K562 (cell line): ENCODE measurements around the gene CCDC159. TPM values are rescaled to one million over a fixed set of nuclear protein-coding genes. Genes with fewer than 3 reads are reported as not detected.

Experiments
- CREBBP ChIP-seq: IDR thresholded peaks from one replicate; pipeline ENCODE4 v1.6.1; 2012; ENCODE audit warnings: low read depth, mild to moderate bottlenecking, control low read depth, inconsistent platforms, low read length
- ESRRB ChIP-seq: fragments of 250-450 bp; sonication (Bioruptor Pico); IDR thresholded peaks from 2 replicates; pipeline ENCODE4 v1.5.0; 2020; ENCODE audit warnings: mild to moderate bottlenecking, moderate library complexity, borderline replicate concordance
- KDM1A ChIP-seq, 2 experiments: fragments of 450-650 bp; IDR thresholded peaks; 2 replicates each; pipeline ENCODE4 v1.6.1; 2016; ENCODE audit warnings: mild to moderate bottlenecking in 2 of 2
- MAZ ChIP-seq, 2 experiments: fragments of 450-650 bp in 1 of 2; sonication (generic) in 1 of 2; formaldehyde crosslinking; IDR thresholded peaks in 1 of 2; conservative IDR thresholded peaks in 1 of 2; 2 replicates each; pipeline versions ENCODE4 v1.4.0 to v1.5.0; 2020; ENCODE audit warnings: mild to moderate bottlenecking in 1 of 2, missing genetic modification reagents in 1 of 2
- MYC ChIP-seq, 2 experiments: fragments of 250-450 bp in 1 of 2; sonication (Bioruptor Pico) in 1 of 2; IDR thresholded peaks; 2 replicates each; pipeline versions ENCODE4 v1.5.1 to v1.6.1; 2012 to 2021; ENCODE audit warnings: low read depth in 2 of 2, borderline replicate concordance in 1 of 2, improper control_type of control experiment in 1 of 2, low read length in 1 of 2, mild to moderate bottlenecking in 1 of 2, moderate library complexity in 1 of 2
- TAF7 ChIP-seq: fragments of 450-650 bp; IDR thresholded peaks from 2 replicates; pipeline ENCODE4 v1.6.1; 2016; ENCODE audit warnings: missing genetic modification characterization, missing compliant biosample characterization
- ZBTB17 ChIP-seq: fragments of 450-650 bp; formaldehyde crosslinking; IDR thresholded peaks from 2 replicates; pipeline ENCODE4 v1.4.0; 2020; ENCODE audit warnings: mild to moderate bottlenecking
- polyA plus RNA-seq, 8 experiments: library from polyadenylated mRNA; depleted of rRNA in 4 of 8; stranded (reverse) in 5 of 8; unstranded in 3 of 8; fragments of >200 nt; fragmentation: Nextera tagmentation in 2 of 8; fragmentation: Illumina TruSeq in 1 of 8; extraction: Ambion mirVana in 2 of 8; extraction: Trizol in 1 of 8; gene quantifications; 2 replicates each; pipeline versions ENCODE4 v1.2.1 to v1.2.3, GENCODE V29; 2011 to 2014; ENCODE audit warnings: inconsistent platforms in 1 of 8, missing spikeins in 1 of 8
- total RNA-seq, 7 experiments: library from RNA; depleted of rRNA in 6 of 7; stranded (reverse); fragments of >200 nt in 6 of 7; fragmentation: Illumina TruSeq in 2 of 7; extraction: Trizol in 2 of 7; gene quantifications; 2 replicates each; pipeline versions ENCODE4 v1.2.1 to v1.2.3, GENCODE V29; 2011 to 2021; ENCODE audit warnings: low replicate concordance in 1 of 7
- TF ChIP-seq, protein P1 (sequence below), 2 experiments: fragments of 150-350 bp in 1 of 2; IDR thresholded peaks; 2 replicates each; pipeline ENCODE4 v1.6.1; 2012 to 2016; ENCODE audit warnings: low read depth in 2 of 2, low read length in 2 of 2, mild to moderate bottlenecking in 1 of 2, moderate library complexity in 1 of 2
- TF ChIP-seq, protein P2 (sequence below): sonication (generic); formaldehyde crosslinking; IDR thresholded peaks from 2 replicates; pipeline ENCODE4 v1.8.0; 2022; ENCODE audit warnings: mild to moderate bottlenecking, missing genetic modification reagents, borderline replicate concordance
- TF ChIP-seq, protein P3 (sequence below): sonication (generic); formaldehyde crosslinking; IDR thresholded peaks from 2 replicates; pipeline ENCODE4 v1.8.1; 2022; ENCODE audit warnings: missing genetic modification reagents

CCDC159 gene
- total and polyA plus RNA-seq, 9 of the 15 experiments (the other 6 are each of a cell fraction or from before 2014, with no cell fraction given) = 0.68 to 10.1 (median 4.7) TPM

DNA sequence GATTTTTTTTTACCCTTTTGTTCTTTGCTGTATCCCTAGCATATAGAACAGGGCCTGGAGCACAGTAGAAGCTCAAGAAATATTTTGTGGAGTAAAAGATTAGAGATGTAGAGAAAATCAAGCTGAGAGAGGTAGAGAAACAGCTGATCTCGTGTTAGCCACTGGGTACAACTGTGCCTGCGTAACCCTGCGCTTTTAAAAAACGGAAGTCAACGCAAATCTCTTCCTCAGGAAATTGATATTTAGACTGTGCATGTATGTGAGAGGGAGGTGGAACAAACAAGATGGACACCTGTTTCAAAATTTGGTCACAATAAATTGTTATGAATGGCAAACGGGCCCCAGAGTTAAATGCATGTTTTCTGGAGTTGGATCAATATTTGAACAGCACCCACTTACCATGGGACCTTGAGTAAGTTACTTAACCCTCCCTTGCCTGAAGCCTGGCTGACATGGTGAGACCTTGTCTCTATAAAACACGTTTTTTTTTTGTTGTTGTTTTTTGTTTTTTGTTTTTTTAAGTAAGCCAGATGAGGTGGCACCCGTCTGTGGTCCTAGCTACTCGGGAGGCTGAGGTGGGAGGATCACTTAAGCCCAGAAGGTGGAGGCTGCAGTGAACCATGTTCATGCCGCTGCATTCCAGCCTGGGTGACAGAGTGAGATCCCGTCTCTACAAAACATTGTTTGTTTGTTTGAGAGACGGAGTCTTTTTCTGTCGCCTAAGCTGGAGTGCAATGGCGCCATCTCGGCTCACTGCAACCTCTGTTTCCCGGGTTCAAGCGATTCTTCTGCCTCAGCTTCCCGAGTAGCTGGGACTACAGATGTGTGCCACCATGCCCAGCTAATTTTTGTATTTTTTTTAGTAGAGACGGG, 41.1 kb downstream of the CCDC159 start (continued):
- TF ChIP-seq, protein P1, sequence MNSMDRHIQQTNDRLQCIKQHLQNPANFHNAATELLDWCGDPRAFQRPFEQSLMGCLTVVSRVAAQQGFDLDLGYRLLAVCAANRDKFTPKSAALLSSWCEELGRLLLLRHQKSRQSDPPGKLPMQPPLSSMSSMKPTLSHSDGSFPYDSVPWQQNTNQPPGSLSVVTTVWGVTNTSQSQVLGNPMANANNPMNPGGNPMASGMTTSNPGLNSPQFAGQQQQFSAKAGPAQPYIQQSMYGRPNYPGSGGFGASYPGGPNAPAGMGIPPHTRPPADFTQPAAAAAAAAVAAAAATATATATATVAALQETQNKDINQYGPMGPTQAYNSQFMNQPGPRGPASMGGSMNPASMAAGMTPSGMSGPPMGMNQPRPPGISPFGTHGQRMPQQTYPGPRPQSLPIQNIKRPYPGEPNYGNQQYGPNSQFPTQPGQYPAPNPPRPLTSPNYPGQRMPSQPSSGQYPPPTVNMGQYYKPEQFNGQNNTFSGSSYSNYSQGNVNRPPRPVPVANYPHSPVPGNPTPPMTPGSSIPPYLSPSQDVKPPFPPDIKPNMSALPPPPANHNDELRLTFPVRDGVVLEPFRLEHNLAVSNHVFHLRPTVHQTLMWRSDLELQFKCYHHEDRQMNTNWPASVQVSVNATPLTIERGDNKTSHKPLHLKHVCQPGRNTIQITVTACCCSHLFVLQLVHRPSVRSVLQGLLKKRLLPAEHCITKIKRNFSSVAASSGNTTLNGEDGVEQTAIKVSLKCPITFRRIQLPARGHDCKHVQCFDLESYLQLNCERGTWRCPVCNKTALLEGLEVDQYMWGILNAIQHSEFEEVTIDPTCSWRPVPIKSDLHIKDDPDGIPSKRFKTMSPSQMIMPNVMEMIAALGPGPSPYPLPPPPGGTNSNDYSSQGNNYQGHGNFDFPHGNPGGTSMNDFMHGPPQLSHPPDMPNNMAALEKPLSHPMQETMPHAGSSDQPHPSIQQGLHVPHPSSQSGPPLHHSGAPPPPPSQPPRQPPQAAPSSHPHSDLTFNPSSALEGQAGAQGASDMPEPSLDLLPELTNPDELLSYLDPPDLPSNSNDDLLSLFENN (IDR thresholded peaks at IDR 0.05; ENCODE audit: low read depth in 2 of 2, low read length in 2 of 2) = no peak
- TF ChIP-seq TAF7 (tag) = no peak
- TF ChIP-seq MYC (IDR thresholded peaks at IDR 0.05; ENCODE audit: low read depth, low read length) = no peak
- no peak for TF ChIP-seq MYC (CRISPR knock-in tag; IDR thresholded peaks at IDR 0.05; ENCODE audit: borderline replicate concordance, low read depth)
- no peak for TF ChIP-seq ZBTB17 (CRISPR knock-in tag)
- no peak for TF ChIP-seq KDM1A (IDR thresholded peaks at IDR 0.05)
- no peak for TF ChIP-seq ESRRB (CRISPR knock-in tag)
- TF ChIP-seq, protein P2, sequence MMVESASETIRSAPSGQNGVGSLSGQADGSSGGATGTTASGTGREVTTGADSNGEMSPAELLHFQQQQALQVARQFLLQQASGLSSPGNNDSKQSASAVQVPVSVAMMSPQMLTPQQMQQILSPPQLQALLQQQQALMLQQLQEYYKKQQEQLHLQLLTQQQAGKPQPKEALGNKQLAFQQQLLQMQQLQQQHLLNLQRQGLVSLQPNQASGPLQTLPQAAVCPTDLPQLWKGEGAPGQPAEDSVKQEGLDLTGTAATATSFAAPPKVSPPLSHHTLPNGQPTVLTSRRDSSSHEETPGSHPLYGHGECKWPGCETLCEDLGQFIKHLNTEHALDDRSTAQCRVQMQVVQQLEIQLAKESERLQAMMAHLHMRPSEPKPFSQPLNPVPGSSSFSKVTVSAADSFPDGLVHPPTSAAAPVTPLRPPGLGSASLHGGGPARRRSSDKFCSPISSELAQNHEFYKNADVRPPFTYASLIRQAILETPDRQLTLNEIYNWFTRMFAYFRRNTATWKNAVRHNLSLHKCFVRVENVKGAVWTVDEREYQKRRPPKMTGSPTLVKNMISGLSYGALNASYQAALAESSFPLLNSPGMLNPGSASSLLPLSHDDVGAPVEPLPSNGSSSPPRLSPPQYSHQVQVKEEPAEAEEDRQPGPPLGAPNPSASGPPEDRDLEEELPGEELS (CRISPR knock-in tag) = no peak
- no peak for TF ChIP-seq CREBBP
- no peak for TF ChIP-seq MAZ (CRISPR knock-in tag; conservative IDR thresholded peaks at IDR 0.05 in 1 of 2, IDR thresholded peaks at IDR 0.05 in 1 of 2)
- TF ChIP-seq, protein P3, sequence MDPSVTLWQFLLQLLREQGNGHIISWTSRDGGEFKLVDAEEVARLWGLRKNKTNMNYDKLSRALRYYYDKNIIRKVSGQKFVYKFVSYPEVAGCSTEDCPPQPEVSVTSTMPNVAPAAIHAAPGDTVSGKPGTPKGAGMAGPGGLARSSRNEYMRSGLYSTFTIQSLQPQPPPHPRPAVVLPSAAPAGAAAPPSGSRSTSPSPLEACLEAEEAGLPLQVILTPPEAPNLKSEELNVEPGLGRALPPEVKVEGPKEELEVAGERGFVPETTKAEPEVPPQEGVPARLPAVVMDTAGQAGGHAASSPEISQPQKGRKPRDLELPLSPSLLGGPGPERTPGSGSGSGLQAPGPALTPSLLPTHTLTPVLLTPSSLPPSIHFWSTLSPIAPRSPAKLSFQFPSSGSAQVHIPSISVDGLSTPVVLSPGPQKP (CRISPR knock-in tag) = no peak
